Mesenchymal stem cell (in vitro differentiated cells and primary cell): ENCODE results near the gene TMEM184B.

ENCODE experiments used
- DNase-seq: peaks from one replicate; pipeline ENCODE4 v3.0.0-alpha.2; 2013
- H2AFZ ChIP-seq: one replicate; pipeline ENCODE4 v1.6.1; 2013; ENCODE audit warnings: low read depth, mild to moderate bottlenecking, control low read depth, inconsistent platforms, low read length, moderate library complexity
- H2AK5ac ChIP-seq: 2 replicates; pipeline ENCODE4 v1.6.1; 2013; ENCODE audit warnings: low read length, moderate library complexity, mild to moderate bottlenecking, inconsistent platforms; ENCODE audit not compliant: severe bottlenecking
- H2BK120ac ChIP-seq: one replicate; pipeline ENCODE4 v1.6.1; 2013; ENCODE audit warnings: low read depth, mild to moderate bottlenecking, inconsistent platforms, low read length, moderate library complexity
- H2BK12ac ChIP-seq, 2 experiments: one replicate each; pipeline ENCODE4 v1.6.1; 2013; ENCODE audit warnings: inconsistent platforms in 2 of 2, low read length in 2 of 2, mild to moderate bottlenecking in 2 of 2, moderate library complexity in 2 of 2, control low read depth in 1 of 2
- H2BK15ac ChIP-seq: one replicate; pipeline ENCODE4 v1.6.1; 2013; ENCODE audit warnings: mild to moderate bottlenecking, low read depth, inconsistent platforms; ENCODE audit not compliant: poor library complexity, severe bottlenecking
- H2BK5ac ChIP-seq: 2 replicates; pipeline ENCODE4 v1.6.1; 2013; ENCODE audit warnings: low read depth, mild to moderate bottlenecking, low read length, control low read depth, inconsistent platforms; ENCODE audit not compliant: poor library complexity, severe bottlenecking
- H3K14ac ChIP-seq, 2 experiments: one replicate each; pipeline ENCODE4 v1.6.1; 2013; ENCODE audit warnings: inconsistent platforms in 2 of 2, low read length in 2 of 2, control low read depth in 1 of 2, mild to moderate bottlenecking in 1 of 2, moderate library complexity in 1 of 2
- H3K18ac ChIP-seq, 2 experiments: one replicate each; pipeline ENCODE4 v1.6.1; 2013; ENCODE audit warnings: inconsistent platforms in 2 of 2, low read length in 2 of 2, control low read depth in 1 of 2, low read depth in 1 of 2, mild to moderate bottlenecking in 1 of 2
- H3K23ac ChIP-seq, 2 experiments: one replicate each; pipeline ENCODE4 v1.6.1; 2013; ENCODE audit warnings: inconsistent platforms in 2 of 2, low read length in 2 of 2, mild to moderate bottlenecking in 2 of 2, moderate library complexity in 2 of 2, control low read depth in 1 of 2
- H3K27ac ChIP-seq: 2 replicates; pipeline ENCODE4 v1.5.1; 2013; ENCODE audit warnings: mild to moderate bottlenecking, moderate library complexity, low read length, control low read depth, inconsistent platforms; ENCODE audit not compliant: poor library complexity, severe bottlenecking
- H3K27me3 ChIP-seq, 2 experiments: 2 replicates each; pipeline versions ENCODE4 v1.6.1 to v1.7.0; 2013; ENCODE audit warnings: low read length in 2 of 2, mild to moderate bottlenecking in 2 of 2, moderate library complexity in 2 of 2, control low read depth in 1 of 2, inconsistent platforms in 1 of 2; ENCODE audit not compliant: control insufficient read depth in 1 of 2, insufficient read depth in 1 of 2
- H3K36me3 ChIP-seq, 2 experiments: 2 replicates each; pipeline versions ENCODE4 v1.6.1 to v1.7.0; 2013; ENCODE audit warnings: low read length in 2 of 2, control low read depth in 1 of 2, inconsistent platforms in 1 of 2, low read depth in 1 of 2, mild to moderate bottlenecking in 1 of 2; ENCODE audit not compliant: insufficient read depth in 2 of 2, control insufficient read depth in 1 of 2
- H3K4ac ChIP-seq, 2 experiments: one replicate each; pipeline ENCODE4 v1.6.1; 2013; ENCODE audit warnings: inconsistent platforms in 2 of 2, low read length in 2 of 2, mild to moderate bottlenecking in 2 of 2, moderate library complexity in 2 of 2, control low read depth in 1 of 2, low read depth in 1 of 2
- H3K4me1 ChIP-seq: 2 replicates; pipeline ENCODE4 v1.6.1; 2013; ENCODE audit warnings: low read depth, low read length, control low read depth; ENCODE audit not compliant: control insufficient read depth, insufficient read depth
- H3K4me2 ChIP-seq: 2 replicates; pipeline ENCODE4 v1.6.1; 2013; ENCODE audit warnings: low read length, mild to moderate bottlenecking, inconsistent platforms; ENCODE audit not compliant: poor library complexity, severe bottlenecking
- H3K4me3 ChIP-seq, 2 experiments: 2 replicates each; pipeline versions ENCODE4 v1.5.1 to v1.7.0; 2013; ENCODE audit warnings: low read length in 2 of 2, mild to moderate bottlenecking in 2 of 2, control low read depth in 1 of 2, low read depth in 1 of 2; ENCODE audit not compliant: insufficient read depth in 1 of 2
- H3K79me1 ChIP-seq: replicated peaks from 2 replicates; pipeline ENCODE4 v1.6.1; 2013; ENCODE audit warnings: mild to moderate bottlenecking, control low read depth, low read length, inconsistent platforms; ENCODE audit not compliant: poor library complexity, severe bottlenecking
- H3K9ac ChIP-seq: 2 replicates; pipeline ENCODE4 v1.7.0; 2013; ENCODE audit warnings: mild to moderate bottlenecking, low read length, moderate library complexity
- H3K9me3 ChIP-seq: 2 replicates; pipeline ENCODE4 v1.7.0; 2013; ENCODE audit warnings: mild to moderate bottlenecking, low read length; ENCODE audit not compliant: control insufficient read depth
- H4K8ac ChIP-seq: one replicate; pipeline ENCODE4 v1.6.1; 2013; ENCODE audit warnings: inconsistent platforms, mild to moderate bottlenecking, low read length, moderate library complexity
- H4K91ac ChIP-seq: one replicate; pipeline ENCODE4 v1.6.1; 2013; ENCODE audit warnings: mild to moderate bottlenecking, low read length, inconsistent platforms
- WGBS: methylation state at CpG from one replicate; pipeline ENCODE4 v1.1.7; 2013; ENCODE audit warnings: mixed read lengths; 5-methylcytosine and 5-hydroxymethylcytosine counted together

Gene TMEM184B

GRCh38 chr22:38304526-38304925, 31.7 kb upstream of the TMEM184B start:
- peak; percentile 37 for DNase-seq
- no peaks in the 10 kb centered on the region for H3K9me3 ChIP-seq
- no peak overlapping the region for H3K4me2 ChIP-seq
- H3K4me3 ChIP-seq = no peak overlapping the region
- peak overlapping the region in 1 of 2 experiments; percentile 80 for H3K14ac ChIP-seq
- peaks cover 65 to 73% of the 10 kb centered on the region in 2 experiments for H3K36me3 ChIP-seq
- H3K4ac ChIP-seq = no peak overlapping the region
- H3K27ac ChIP-seq = peak overlapping the region; percentile 2
- no peak overlapping the region for H2BK120ac ChIP-seq
- H3K23ac ChIP-seq = peak overlapping the region in 1 of 2 experiments; percentile 2
- peaks cover 13% of the 10 kb centered on the region for H3K79me1 ChIP-seq
- peaks cover 39% of the 10 kb centered on the region for H3K4me1 ChIP-seq
- no peak overlapping the region for H2BK15ac ChIP-seq
- no peak overlapping the region for H4K8ac ChIP-seq
- H3K18ac ChIP-seq = no peak overlapping the region
- H4K91ac ChIP-seq = no peak overlapping the region
- H2AFZ ChIP-seq = no peak overlapping the region
- H2AK5ac ChIP-seq = no peak overlapping the region
- H2BK5ac ChIP-seq = no peak overlapping the region
- peak overlapping the region; percentile 72 for H3K9ac ChIP-seq
- no peaks in the 10 kb centered on the region for H3K27me3 ChIP-seq
- WGBS = 93% methylated on average over 13 of the region's 13 CpGs
- H2BK12ac ChIP-seq = no peak overlapping the region

- no peak overlapping the region for H2BK120ac ChIP-seq
- no peak overlapping the region for H3K4ac ChIP-seq
- H3K9me3 ChIP-seq = no peaks in the 10 kb centered on the region
- H3K4me3 ChIP-seq = no peak overlapping the region
- peak overlapping the region in 1 of 2 experiments; percentile 4 for H2BK12ac ChIP-seq
- H3K27me3 ChIP-seq = no peaks in the 10 kb centered on the region
- 95% methylated on average over 3 of the region's 5 CpGs for WGBS
- peak overlapping the region; percentile 72 for H3K9ac ChIP-seq
- H2BK15ac ChIP-seq = no peak overlapping the region
- no peak overlapping the region for H2BK5ac ChIP-seq
- H3K4me1 ChIP-seq = peaks cover 39% of the 10 kb centered on the region
- H2AK5ac ChIP-seq = no peak overlapping the region
- H3K18ac ChIP-seq = peak overlapping the region in 1 of 2 experiments; percentile 2
- peak overlapping the region in 1 of 2 experiments; percentile 46 for H3K14ac ChIP-seq
- peak overlapping the region; percentile 12 for H4K8ac ChIP-seq
- no peak overlapping the region for H2AFZ ChIP-seq
- no peak for DNase-seq
- peaks cover 68 to 75% of the 10 kb centered on the region in 2 experiments for H3K36me3 ChIP-seq
- no peak overlapping the region for H4K91ac ChIP-seq
- H3K23ac ChIP-seq = peak overlapping the region in 1 of 2 experiments; percentile 34
- peaks cover 15% of the 10 kb centered on the region for H3K79me1 ChIP-seq
- H3K4me2 ChIP-seq = no peak overlapping the region
- H3K27ac ChIP-seq = peak overlapping the region; percentile 31
These were observed 31.2 kb upstream of the TMEM184B start for GRCh38 chr22:38303974-38304373.

- no peak overlapping the region for H2BK120ac ChIP-seq
- no peak overlapping the region for H2AFZ ChIP-seq
- H3K27me3 ChIP-seq = no peaks in the 10 kb centered on the region
- H3K79me1 ChIP-seq = peaks cover 16% of the 10 kb centered on the region
- no peak overlapping the region for H2AK5ac ChIP-seq
- no peaks in the 10 kb centered on the region for H3K9me3 ChIP-seq
- H2BK15ac ChIP-seq = no peak overlapping the region
- no peak overlapping the region for H3K9ac ChIP-seq
- H2BK12ac ChIP-seq = no peak overlapping the region
- no peak overlapping the region for H3K4me3 ChIP-seq
- H4K8ac ChIP-seq = no peak overlapping the region
- H3K23ac ChIP-seq = no peak overlapping the region
- no peak overlapping the region for H3K18ac ChIP-seq
- H2BK5ac ChIP-seq = no peak overlapping the region
- DNase-seq = no peak
- H3K4me2 ChIP-seq = no peak overlapping the region
- no peak overlapping the region for H3K27ac ChIP-seq
- H3K36me3 ChIP-seq = peaks cover 68 to 78% of the 10 kb centered on the region in 2 experiments
- no peak overlapping the region for H3K4ac ChIP-seq
- WGBS = 97% methylated on average over 19 of the region's 19 CpGs
- peaks cover 40% of the 10 kb centered on the region for H3K4me1 ChIP-seq
- H4K91ac ChIP-seq = peak overlapping the region; percentile 35
- no peak overlapping the region for H3K14ac ChIP-seq
These were observed 30.1 kb upstream of the TMEM184B start for GRCh38 chr22:38302906-38303305.

GRCh38 chr22:38300946-38301345, 28.1 kb upstream of the TMEM184B start:
- H3K27ac ChIP-seq = no peak overlapping the region
- no peak overlapping the region for H2BK120ac ChIP-seq
- H3K79me1 ChIP-seq = peaks cover 26% of the 10 kb centered on the region
- H4K8ac ChIP-seq = no peak overlapping the region
- no peak overlapping the region for H3K18ac ChIP-seq
- H3K4ac ChIP-seq = no peak overlapping the region
- no peak overlapping the region for H3K4me2 ChIP-seq
- H2BK12ac ChIP-seq = no peak overlapping the region
- H3K4me1 ChIP-seq = peaks cover 42% of the 10 kb centered on the region
- no peak overlapping the region for H3K23ac ChIP-seq
- WGBS = 89% methylated on average over 3 of the region's 3 CpGs
- H3K4me3 ChIP-seq = no peak overlapping the region
- no peak overlapping the region for H3K14ac ChIP-seq
- no peak overlapping the region for H4K91ac ChIP-seq
- H3K36me3 ChIP-seq = peaks cover 80 to 88% of the 10 kb centered on the region in 2 experiments
- no peak overlapping the region for H2BK15ac ChIP-seq
- H2BK5ac ChIP-seq = no peak overlapping the region
- H3K9ac ChIP-seq = no peak overlapping the region
- H3K27me3 ChIP-seq = no peaks in the 10 kb centered on the region
- no peaks in the 10 kb centered on the region for H3K9me3 ChIP-seq
- DNase-seq = no peak
- H2AK5ac ChIP-seq = no peak overlapping the region
- H2AFZ ChIP-seq = no peak overlapping the region
